Fibroblast of mammary gland (primary cell): ENCODE data around the gene E2F1.

Experiments used
- DNase-seq: peaks from one replicate; pipeline ENCODE4 v3.0.0-alpha.2; 2010; ENCODE audit warnings: low read depth
- H3K4me3 ChIP-seq: 2 replicates; pipeline ENCODE4 v1.5.1; 2011; ENCODE audit warnings: low read depth, mild to moderate bottlenecking, low read length, moderate library complexity; ENCODE audit not compliant: control insufficient read depth
- CTCF ChIP-seq: conservative IDR thresholded peaks from 2 replicates; pipeline ENCODE4 v1.5.1; 2011; ENCODE audit warnings: low read depth, low read length, inconsistent platforms; ENCODE audit not compliant: control insufficient read depth, insufficient read depth

Gene E2F1

DNA sequence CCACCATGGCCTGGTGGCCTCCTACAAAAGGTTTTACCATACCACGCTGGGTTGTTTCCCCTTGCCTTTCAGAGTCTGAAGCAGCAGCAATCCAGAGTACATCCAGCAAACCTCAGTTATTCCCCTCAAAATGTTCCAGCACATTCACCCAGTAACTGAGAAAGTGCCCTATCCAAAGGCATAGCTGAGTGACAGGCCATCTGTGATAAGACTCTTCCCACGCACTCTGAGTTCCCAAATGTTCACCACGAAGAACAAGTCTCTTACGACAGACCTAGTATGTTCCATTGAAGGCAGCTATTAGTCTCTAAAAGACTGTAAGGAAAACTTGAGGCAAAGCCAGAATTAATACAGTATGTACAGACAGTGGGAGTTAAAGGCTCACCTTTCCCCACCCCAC, 55.7 kb downstream of the E2F1 start:
- no peak for DNase-seq
- H3K4me3 ChIP-seq: no peak overlapping the region
- no peak for TF ChIP-seq CTCF

- no peak overlapping the region for H3K4me3 ChIP-seq
- TF ChIP-seq CTCF: no peak
- DNase-seq: no peak
These were observed 56.2 kb downstream of the E2F1 start for GRCh38 chr20:33629979-33630378.

GRCh38 chr20:33629533-33629932, 56.7 kb downstream of the E2F1 start:
- H3K4me3 ChIP-seq: no peak overlapping the region
- no peak for DNase-seq
- TF ChIP-seq CTCF: no peak

- TF ChIP-seq CTCF: no peak
- no peak for DNase-seq
- H3K4me3 ChIP-seq: no peak overlapping the region
These were observed 58.5 kb downstream of the E2F1 start for GRCh38 chr20:33627577-33628216.

- H3K4me3 ChIP-seq: no peak overlapping the region
- TF ChIP-seq CTCF: no peak
- no peak for DNase-seq
These were observed 60.0 kb downstream of the E2F1 start for GRCh38 chr20:33626190-33626589.
